HCT116 (cell line): ENCODE measurements around the gene FN3KRP.

Source experiments
- CTCF ChIP-seq, 3 experiments: fragments of 200-600 bp in 1 of 3; sonication (generic) in 1 of 3; IDR thresholded peaks in 2 of 3; conservative IDR thresholded peaks in 1 of 3; 2 replicates each; pipeline ENCODE4 v1.5.1; 2012 to 2017; ENCODE audit warnings: low read depth in 2 of 3, low read length in 2 of 3, antibody characterized with exemption in 1 of 3, borderline replicate concordance in 1 of 3, control low read depth in 1 of 3, mild to moderate bottlenecking in 1 of 3, mixed read lengths in 1 of 3, mixed run types in 1 of 3, moderate library complexity in 1 of 3; ENCODE audit not compliant: insufficient read depth in 1 of 3
- EZH2 ChIP-seq: fragments of 200-600 bp; sonication (generic); IDR thresholded peaks from 2 replicates; pipeline ENCODE4 v1.6.1; 2017; ENCODE audit warnings: antibody characterized with exemption, mixed run types

GRCh38 chr17:82726427-82726826, 9.9 kb downstream of the FN3KRP start:
- TF ChIP-seq CTCF (IDR thresholded peaks at IDR 0.05 in 2 of 3, conservative IDR thresholded peaks at IDR 0.05 in 1 of 3; ENCODE audit: borderline replicate concordance in 1 of 3, insufficient read depth in 1 of 3, low read depth in 2 of 3, low read length in 2 of 3) (no peak), EZH2 (no peak)
